GM12878 (cell line): Measurements from ENCODE around the gene RICTOR.

ENCODE experiments used
- CHD1 ChIP-seq: IDR thresholded peaks from 2 replicates; pipeline ENCODE4 v1.6.1; 2012; ENCODE audit warnings: low read depth, low read length, improper control_type of control experiment
- EP300 ChIP-seq, 2 experiments: fragments of 150-350 bp in 1 of 2; IDR thresholded peaks; 2 replicates each; pipeline ENCODE4 v1.6.1; 2011 to 2012; ENCODE audit warnings: low read depth in 2 of 2, low read length in 2 of 2, borderline replicate concordance in 1 of 2, improper control_type of control experiment in 1 of 2, inconsistent platforms in 1 of 2; ENCODE audit not compliant: control insufficient read depth in 1 of 2
- HDAC6 ChIP-seq: fragments of 200-600 bp; sonication (generic); IDR thresholded peaks from one replicate; pipeline ENCODE4 v1.8.0; 2017; ENCODE audit warnings: antibody characterized with exemption; ENCODE audit not compliant: unreplicated experiment
- POLR2AphosphoS2 ChIP-seq: IDR thresholded peaks from 2 replicates; pipeline ENCODE4 v1.6.1; 2011; ENCODE audit warnings: low read depth, mild to moderate bottlenecking, low read length, improper control_type of control experiment, moderate library complexity
- RAD21 ChIP-seq: IDR thresholded peaks from 2 replicates; pipeline ENCODE4 v1.6.1; 2011; ENCODE audit warnings: mild to moderate bottlenecking, low read depth, low read length, moderate library complexity; ENCODE audit not compliant: insufficient read depth

DNA sequence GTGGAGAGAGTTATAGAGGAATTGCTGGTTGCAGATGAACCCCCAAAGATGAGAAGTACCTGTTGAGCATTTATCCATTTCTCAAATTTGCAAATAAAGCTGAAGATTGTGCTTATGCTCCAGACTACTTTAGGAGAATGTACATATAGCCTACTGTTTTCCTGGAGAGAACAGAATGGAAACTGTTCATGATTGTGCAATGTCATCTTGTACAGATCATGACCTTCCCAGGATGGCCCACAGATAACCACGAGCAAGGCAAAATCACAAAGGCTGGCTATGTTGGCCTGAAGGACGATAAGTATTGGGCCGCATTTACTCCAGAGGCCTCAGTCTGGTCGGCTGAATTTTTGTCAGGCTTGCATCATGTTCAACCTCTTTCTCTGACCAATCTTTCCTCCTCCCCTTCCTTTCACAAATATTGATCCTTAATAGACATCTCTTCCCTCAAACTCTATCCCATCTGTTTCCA lies 28.5 kb upstream of the RICTOR start:
- TF ChIP-seq EP300 (IDR thresholded peaks at IDR 0.05; ENCODE audit: borderline replicate concordance in 1 of 2, control insufficient read depth in 1 of 2, low read depth in 2 of 2, low read length in 2 of 2) (no peak), HDAC6 (no peak), RAD21 (no peak), CHD1 (no peak), POLR2AphosphoS2 (no peak)
